PFSK-1 (cell line): ENCODE measurements around the gene SMIM27.
A peak's percentile ranks its signal among the peaks of the same experiment; 100 is the strongest.

Experiments used
- POLR2AphosphoS5 ChIP-seq: IDR thresholded peaks from 2 replicates; pipeline ENCODE4 v1.6.1; 2012; ENCODE audit warnings: low read depth, mild to moderate bottlenecking, control low read depth, low read length, moderate library complexity
- REST ChIP-seq, 2 experiments: IDR thresholded peaks; 2 replicates each; pipeline versions ENCODE4 v1.6.1 to v1.8.0; 2011 to 2012; ENCODE audit warnings: low read depth in 2 of 2, low read length in 2 of 2, control low read depth in 1 of 2, inconsistent platforms in 1 of 2, mild to moderate bottlenecking in 1 of 2, moderate library complexity in 1 of 2; ENCODE audit not compliant: insufficient read depth in 1 of 2
- SIN3A ChIP-seq: IDR thresholded peaks from 2 replicates; pipeline ENCODE4 v1.6.1; 2012; ENCODE audit warnings: mild to moderate bottlenecking, low read length, moderate library complexity, borderline replicate concordance; ENCODE audit not compliant: insufficient read depth
- TAF1 ChIP-seq: IDR thresholded peaks from 2 replicates; pipeline ENCODE4 v1.6.1; 2012; ENCODE audit warnings: low read length, control low read depth, borderline replicate concordance; ENCODE audit not compliant: insufficient read depth

- TF ChIP-seq TAF1 (peak; percentile 46; the same call in 1 of the 2 replicates), REST (IDR thresholded peaks at IDR 0.05; ENCODE audit: insufficient read depth in 1 of 2, low read depth in 2 of 2, low read length in 2 of 2) (no peak), SIN3A (no peak), POLR2AphosphoS5 (no peak)
These were observed 1.4 kb upstream of the SMIM27 start for GRCh38 chr9:32550562-32551275.
